ENCODE data around the gene HFE. TPM values are rescaled to one million over a fixed set of nuclear protein-coding genes. Genes with fewer than 3 reads are reported as not detected.
"Not testable (repeated sequence)": the region's sequence is repeated elsewhere in the genome, so short reads cannot be mapped to it uniquely, and the experiment has no call there.

Gene HFE
- total RNA-seq, 4 donors from 2014 or later: 1.2 to 8.4 (median 6.2) TPM

DNA sequence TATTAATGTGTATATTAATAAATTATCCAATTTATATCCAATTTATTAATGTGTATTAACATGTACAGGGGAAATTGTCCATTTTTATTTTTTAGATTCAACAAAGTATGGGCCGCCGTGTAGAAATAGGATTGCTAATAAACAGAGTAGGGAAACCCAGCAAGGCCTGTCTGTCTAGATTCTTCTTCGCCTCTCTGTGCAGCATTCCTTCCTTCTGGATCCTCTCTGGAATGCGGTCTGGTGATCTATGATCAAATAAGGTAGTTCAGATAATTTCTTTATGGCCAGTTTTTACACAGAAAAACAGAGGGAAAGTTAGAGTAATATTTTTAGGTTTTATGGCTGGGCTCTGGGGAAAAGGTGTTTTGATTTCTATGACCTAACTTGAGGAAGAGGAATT lies 19.9 kb upstream of the HFE start:
- Histone ChIP-seq H3K4me3 (no peak overlapping the region), H3K36me3 (no peaks in the 10 kb centered on the region), H3K9me3 (no peaks in the 10 kb centered on the region), H3K27me3 (no peaks in the 10 kb centered on the region), H3K4me1 (no peaks in the 10 kb centered on the region), H3K27ac (peak overlapping the region in 1 of 2 donors; percentile 14)
- no peak for TF ChIP-seq CTCF (IDR thresholded peaks at IDR 0.05)
- TF ChIP-seq POLR2A (IDR thresholded peaks at IDR 0.05): no peak
- intact Hi-C loops (cut with DNase I; ENCODE audit: low total_unique reads): no loop called here
- DNase-seq: no peak

DNA sequence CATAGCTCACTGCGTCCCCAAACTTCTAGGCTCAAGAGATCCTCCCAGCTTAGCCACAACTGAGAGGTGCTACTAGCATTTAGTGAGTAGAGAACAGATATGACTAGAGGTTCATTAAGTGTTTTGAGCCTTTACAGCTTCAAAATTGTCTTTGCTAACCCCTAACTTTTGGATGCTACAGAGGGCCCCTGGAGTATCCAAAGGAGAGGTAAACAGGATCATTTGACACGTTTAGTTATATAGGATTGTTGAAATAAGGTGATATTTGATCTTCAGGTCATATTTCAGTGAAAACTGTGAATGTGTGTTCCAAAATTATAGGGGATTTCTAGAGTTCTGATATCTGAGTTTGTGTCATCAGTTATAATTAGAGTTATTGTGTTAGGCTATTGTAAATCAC lies 19.2 kb upstream of the HFE start:
- Histone ChIP-seq H3K27ac (peak overlapping the region in 1 of 2 donors; percentile 14), H3K27me3 (no peaks in the 10 kb centered on the region), H3K9me3 (no peaks in the 10 kb centered on the region), H3K4me1 (no peaks in the 10 kb centered on the region), H3K36me3 (no peaks in the 10 kb centered on the region), H3K4me3 (no peak overlapping the region)
- DNase-seq: no peak
- intact Hi-C loops (cut with DNase I; ENCODE audit: low total_unique reads): no loop called here
- no peak for TF ChIP-seq CTCF (IDR thresholded peaks at IDR 0.05)
- no peak for TF ChIP-seq POLR2A (IDR thresholded peaks at IDR 0.05)

GRCh38 chr6:26071135-26071534 lies 16.1 kb upstream of the HFE start:
- H3K27me3 ChIP-seq: no peaks in the 10 kb centered on the region
- TF ChIP-seq CTCF (IDR thresholded peaks at IDR 0.05) (no peak), POLR2A (IDR thresholded peaks at IDR 0.05) (no peak)
- no peak overlapping the region for H3K4me3 ChIP-seq
- no peaks in the 10 kb centered on the region for H3K36me3 ChIP-seq
- intact Hi-C loops (cut with DNase I; ENCODE audit: low total_unique reads): no loop called here
- H3K4me1 ChIP-seq: no peaks in the 10 kb centered on the region
- H3K9me3 ChIP-seq: no peaks in the 10 kb centered on the region
- no peak overlapping the region for H3K27ac ChIP-seq
- DNase-seq: no peak

DNA sequence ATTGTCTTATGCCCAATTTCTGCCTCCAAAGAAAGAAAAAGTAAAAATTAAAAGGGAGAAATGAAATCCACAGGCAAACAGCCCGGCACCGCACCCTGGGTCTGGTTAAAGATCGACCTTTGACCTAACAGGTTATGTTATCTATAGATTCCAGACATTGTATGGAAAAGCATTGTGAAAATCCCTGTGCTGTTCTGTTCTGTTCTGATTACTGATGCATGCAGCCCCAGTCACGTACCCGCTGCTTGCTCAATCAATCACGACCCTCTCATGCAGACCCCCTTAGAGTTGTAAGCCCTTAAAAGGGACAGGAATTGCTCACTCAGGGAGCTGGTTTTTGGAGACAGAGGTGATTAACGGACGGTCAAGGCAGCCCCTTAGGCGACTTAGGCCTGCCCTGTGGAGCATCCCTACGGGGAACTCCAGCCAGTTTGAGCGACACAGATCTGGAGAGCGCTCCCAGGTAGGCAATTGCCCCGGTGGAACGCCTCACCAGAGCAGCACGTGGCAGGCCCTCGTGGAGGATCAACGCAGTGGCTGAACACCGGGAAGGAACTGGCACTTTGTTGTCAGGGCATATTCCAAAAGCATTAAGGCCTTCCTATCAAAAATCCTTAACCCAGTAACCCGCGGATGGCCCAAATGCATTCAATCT lies 12.0 kb upstream of the HFE start:
- no peaks in the 10 kb centered on the region for H3K4me1 ChIP-seq
- H3K27ac ChIP-seq: no peak overlapping the region
- intact Hi-C loops (cut with DNase I; ENCODE audit: low total_unique reads): no loop called here
- H3K4me3 ChIP-seq: no peak overlapping the region
- no peaks in the 10 kb centered on the region for H3K27me3 ChIP-seq
- no peaks in the 10 kb centered on the region for H3K36me3 ChIP-seq
- DNase-seq: no peak
- TF ChIP-seq CTCF (IDR thresholded peaks at IDR 0.05): no peak
- TF ChIP-seq POLR2A (IDR thresholded peaks at IDR 0.05): no peak
- H3K9me3 ChIP-seq: no peaks in the 10 kb centered on the region

DNA sequence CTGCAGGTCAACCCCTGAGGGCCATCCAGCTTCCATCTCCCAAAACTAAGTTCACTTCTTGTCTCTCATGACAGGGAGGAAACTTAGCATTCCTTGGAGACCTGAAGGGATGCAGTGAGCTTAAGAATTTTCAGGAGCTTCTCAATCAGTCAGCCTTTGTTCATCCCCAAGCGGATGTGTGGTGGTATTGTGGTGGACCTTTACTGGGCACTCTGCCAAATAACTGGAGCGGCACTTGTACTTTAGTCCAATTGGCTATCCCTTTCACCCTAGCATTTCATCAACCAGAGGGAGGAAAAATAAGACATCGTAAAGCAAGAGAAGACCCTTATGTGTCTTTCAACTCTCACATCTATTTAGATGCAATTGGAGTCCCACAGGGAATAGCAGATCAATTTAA lies 9.2 kb upstream of the HFE start:
- DNase-seq; H3K4me1 ChIP-seq; H3K36me3 ChIP-seq; H3K4me3 ChIP-seq; intact Hi-C loops (cut with DNase I; ENCODE audit: low total_unique reads); H3K9me3 ChIP-seq; H3K27ac ChIP-seq; H3K27me3 ChIP-seq: not testable (repeated sequence)

GRCh38 chr6:26081096-26081495 lies 6.1 kb upstream of the HFE start:
- H3K9me3 ChIP-seq; H3K36me3 ChIP-seq; H3K4me3 ChIP-seq; H3K27me3 ChIP-seq; H3K27ac ChIP-seq; DNase-seq; intact Hi-C loops (cut with DNase I; ENCODE audit: low total_unique reads); H3K4me1 ChIP-seq: not testable (repeated sequence)
